NCI-H526 (cell line): ENCODE measurements around the gene ST8SIA2.

Experiments
- DNase-seq, 2 experiments: peaks; one replicate each; lab custom pipeline; 2025; lab: John Stamatoyannopoulos, UW

Gene ST8SIA2

GRCh38 chr15:92492551-92493115 is 99.0 kb downstream of the ST8SIA2 start:
- no peak for DNase-seq

GRCh38 chr15:92494806-92495336 is 101.2 kb downstream of the ST8SIA2 start:
- DNase-seq: no peak

- DNase-seq: no peak
Measured at GRCh38 chr15:92495446-92495845, 101.8 kb downstream of the ST8SIA2 start.

- no peak for DNase-seq
Measured at GRCh38 chr15:92499731-92500530, 106.2 kb downstream of the ST8SIA2 start.

- DNase-seq: no peak
Measured at GRCh38 chr15:92502336-92502735, 108.7 kb downstream of the ST8SIA2 start.

GRCh38 chr15:92502930-92503857 is 109.5 kb downstream of the ST8SIA2 start:
- DNase-seq: no peak

- no peak for DNase-seq
Measured at GRCh38 chr15:92503889-92504288, 110.2 kb downstream of the ST8SIA2 start.

- DNase-seq: no peak
Measured at GRCh38 chr15:92505611-92506010, 111.9 kb downstream of the ST8SIA2 start.

GRCh38 chr15:92506506-92506905 is 112.8 kb downstream of the ST8SIA2 start:
- DNase-seq: no peak

GRCh38 chr15:92510163-92510882 is 116.6 kb downstream of the ST8SIA2 start:
- DNase-seq: no peak
